GM19035 (cell line): ENCODE results near the gene KLF12.
A peak's percentile ranks its signal among the peaks of the same experiment; 100 is the strongest.

Experiments used
- ATAC-seq: cut with Tn5 transposase; IDR thresholded peaks from one replicate; pipeline ENCODE4 v1.9.1; 2021; ENCODE audit not compliant: unreplicated experiment

KLF12 gene

GRCh38 chr13:74135326-74136083, 1.3 kb upstream of the KLF12 start:
- ATAC-seq: peak; percentile 42

GRCh38 chr13:74134777-74135325, 647 bp upstream of the KLF12 start:
- peak; percentile 27 for ATAC-seq

GRCh38 chr13:74133657-74134201, 475 bp downstream of the KLF12 start:
- peak; percentile 41 for ATAC-seq

- ATAC-seq: no peak
Measured at GRCh38 chr13:74132776-74133656, 1.2 kb downstream of the KLF12 start.

- ATAC-seq: no peak
Measured at GRCh38 chr13:74132152-74132775, 1.9 kb downstream of the KLF12 start.

- no peak for ATAC-seq
Measured at GRCh38 chr13:74131227-74131626, 3.0 kb downstream of the KLF12 start.

GRCh38 chr13:74129500-74130191, 4.6 kb downstream of the KLF12 start:
- no peak for ATAC-seq

GRCh38 chr13:74128156-74128767, 5.9 kb downstream of the KLF12 start:
- ATAC-seq: no peak

- no peak for ATAC-seq
Measured at GRCh38 chr13:74118328-74118727, 15.9 kb downstream of the KLF12 start.

GRCh38 chr13:74117207-74117705, 16.9 kb downstream of the KLF12 start:
- no peak for ATAC-seq

- no peak for ATAC-seq
Measured at GRCh38 chr13:74115133-74115532, 19.1 kb downstream of the KLF12 start.

- ATAC-seq: no peak
Measured at GRCh38 chr13:74114641-74115040, 19.6 kb downstream of the KLF12 start.

GRCh38 chr13:74114202-74114601, 20.0 kb downstream of the KLF12 start:
- no peak for ATAC-seq

GRCh38 chr13:74111901-74112824, 22.0 kb downstream of the KLF12 start:
- no peak for ATAC-seq

- no peak for ATAC-seq
Measured at GRCh38 chr13:74111399-74111798, 22.8 kb downstream of the KLF12 start.

GRCh38 chr13:74110053-74110452, 24.2 kb downstream of the KLF12 start:
- ATAC-seq: no peak

- no peak for ATAC-seq
Measured at GRCh38 chr13:74107598-74107997, 26.6 kb downstream of the KLF12 start.

- ATAC-seq: no peak
Measured at GRCh38 chr13:74105871-74106270, 28.3 kb downstream of the KLF12 start.
